A204.1 (cell line): Measurements from ENCODE around the gene TACC3.

Source experiments
- FAIRE-seq: peaks from 2 replicates; lab custom pipeline; 2012; peaks lifted over from hg19 to GRCh38; lab: Jason Lieb, UNC

Gene TACC3

DNA sequence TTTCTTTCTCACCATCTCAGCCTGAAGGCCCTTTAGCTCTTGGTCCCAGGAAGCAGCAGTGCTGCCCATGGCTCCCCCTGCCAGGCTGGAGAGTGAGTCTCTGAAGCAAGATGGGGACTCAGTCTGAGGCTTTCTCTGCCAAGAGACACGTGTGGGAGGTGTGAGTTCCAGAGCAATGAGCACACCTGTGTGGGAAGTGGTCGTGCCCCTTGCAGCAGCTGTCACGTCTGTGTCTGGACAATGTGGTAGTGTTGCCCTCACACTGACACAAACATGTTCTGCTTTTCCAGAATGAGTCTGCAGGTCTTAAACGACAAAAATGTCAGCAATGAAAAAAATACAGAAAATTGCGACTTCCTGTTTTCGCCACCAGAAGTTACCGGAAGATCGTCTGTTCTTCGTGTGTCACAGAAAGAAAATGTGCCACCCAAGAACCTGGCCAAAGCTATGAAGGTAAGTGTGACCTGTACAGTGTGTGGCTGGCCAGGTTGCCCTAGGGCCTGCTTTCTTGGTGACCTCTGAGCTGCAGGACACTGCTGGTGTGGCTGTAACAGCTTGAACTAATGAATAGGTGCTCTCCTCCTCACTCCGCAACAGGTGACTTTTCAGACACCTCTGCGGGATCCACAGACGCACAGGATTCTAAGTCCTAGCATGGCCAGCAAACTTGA is 1.9 kb downstream of the TACC3 start:
- no peak for FAIRE-seq

DNA sequence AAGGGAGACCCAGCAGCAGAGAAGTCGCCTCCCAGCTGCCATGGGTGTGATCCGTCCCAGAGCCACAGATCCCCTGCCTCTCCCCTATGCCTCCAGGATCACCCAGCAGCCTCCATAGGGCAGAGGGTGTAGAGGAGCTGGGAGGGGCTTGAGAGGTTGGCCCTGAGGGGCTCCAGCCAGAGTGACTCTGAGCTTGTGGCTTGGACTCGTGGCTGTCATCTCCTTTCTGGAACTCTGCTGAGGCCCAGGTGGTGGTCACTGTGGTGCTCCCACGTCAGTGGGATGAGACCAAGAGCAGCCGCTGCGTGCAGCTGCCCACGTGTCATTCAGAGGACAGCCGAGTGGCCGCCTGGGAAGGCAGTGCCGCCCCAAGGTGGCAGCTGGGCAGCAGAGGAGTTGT is 4.2 kb downstream of the TACC3 start:
- FAIRE-seq: no peak

DNA sequence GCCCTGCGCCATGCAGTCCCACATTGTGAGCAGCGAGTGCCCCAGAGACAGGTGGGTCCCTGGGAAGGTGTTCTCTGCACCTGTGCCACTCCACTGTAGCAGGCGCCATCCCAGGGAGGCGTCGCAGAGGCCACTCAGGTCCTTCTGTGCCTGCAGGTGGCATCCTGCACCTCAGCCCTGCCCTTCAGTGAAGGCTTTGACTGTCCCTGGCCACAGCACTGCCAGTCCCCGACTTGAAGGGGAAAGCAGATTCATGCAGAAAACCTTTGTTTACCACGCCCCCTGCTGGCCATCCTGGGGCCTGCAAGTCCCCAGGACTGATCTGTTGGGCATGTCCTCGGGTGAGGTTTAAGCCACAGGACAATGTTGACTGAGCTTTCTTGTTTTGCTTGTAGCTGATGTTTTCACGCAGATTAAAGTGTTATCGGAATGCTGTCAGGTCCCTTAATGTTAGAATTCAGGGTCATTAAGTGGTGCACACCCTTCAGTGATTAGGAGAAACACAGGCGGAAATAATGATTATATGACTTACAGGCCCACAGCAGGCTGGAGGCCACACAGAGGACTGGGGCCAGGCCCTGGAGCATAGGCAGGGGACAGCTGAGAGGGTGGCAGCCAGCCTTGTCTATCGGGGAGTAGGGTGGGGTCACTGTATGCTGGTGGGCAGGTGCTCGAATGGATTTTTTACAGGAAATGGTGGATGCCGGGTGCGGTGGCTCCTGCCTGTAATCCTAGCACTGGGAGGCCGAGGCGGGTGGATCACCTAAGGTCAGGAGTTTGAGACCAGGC is 5.0 kb downstream of the TACC3 start:
- peak; percentile 14 for FAIRE-seq

DNA sequence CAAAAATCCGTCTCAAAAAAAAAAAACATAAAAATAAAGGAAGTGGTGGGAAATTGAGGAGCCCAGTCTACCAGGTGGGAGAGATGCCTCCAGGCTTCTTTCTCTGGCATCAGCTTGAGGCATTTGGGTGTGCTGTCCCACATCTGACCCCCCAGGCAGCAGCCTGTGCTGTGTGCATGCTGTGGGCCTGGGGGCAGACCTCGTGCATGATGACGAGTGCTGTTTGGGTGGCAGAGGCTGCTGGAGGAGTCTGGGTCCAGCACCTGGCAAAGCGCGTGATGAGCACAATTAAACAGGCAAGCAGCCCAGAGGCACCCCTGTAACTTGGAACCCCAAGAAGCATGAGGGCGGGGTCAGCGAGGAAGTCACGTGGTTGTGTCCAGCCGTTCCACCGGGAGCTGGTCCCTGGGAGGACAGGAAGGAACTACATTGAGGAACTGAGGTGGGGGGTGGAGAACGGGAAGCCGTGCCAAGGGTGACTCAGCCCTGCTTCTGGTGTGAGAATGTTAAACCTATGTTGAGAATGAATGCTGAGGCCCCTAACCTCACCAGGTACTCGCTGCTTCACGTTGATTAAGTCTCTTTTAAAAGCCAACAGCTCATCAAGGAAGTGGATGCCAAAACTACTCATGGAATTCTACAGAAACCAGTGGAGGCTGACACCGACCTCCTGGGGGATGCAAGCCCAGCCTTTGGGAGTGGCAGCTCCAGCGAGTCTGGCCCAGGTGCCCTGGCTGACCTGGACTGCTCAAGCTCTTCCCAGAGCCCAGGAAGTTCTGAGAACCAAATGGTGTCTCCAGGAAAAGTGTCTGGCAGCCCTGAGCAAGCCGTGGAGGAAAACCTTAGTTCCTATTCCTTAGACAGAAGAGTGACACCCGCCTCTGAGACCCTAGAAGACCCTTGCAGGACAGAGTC is 6.1 kb downstream of the TACC3 start:
- FAIRE-seq: no peak

DNA sequence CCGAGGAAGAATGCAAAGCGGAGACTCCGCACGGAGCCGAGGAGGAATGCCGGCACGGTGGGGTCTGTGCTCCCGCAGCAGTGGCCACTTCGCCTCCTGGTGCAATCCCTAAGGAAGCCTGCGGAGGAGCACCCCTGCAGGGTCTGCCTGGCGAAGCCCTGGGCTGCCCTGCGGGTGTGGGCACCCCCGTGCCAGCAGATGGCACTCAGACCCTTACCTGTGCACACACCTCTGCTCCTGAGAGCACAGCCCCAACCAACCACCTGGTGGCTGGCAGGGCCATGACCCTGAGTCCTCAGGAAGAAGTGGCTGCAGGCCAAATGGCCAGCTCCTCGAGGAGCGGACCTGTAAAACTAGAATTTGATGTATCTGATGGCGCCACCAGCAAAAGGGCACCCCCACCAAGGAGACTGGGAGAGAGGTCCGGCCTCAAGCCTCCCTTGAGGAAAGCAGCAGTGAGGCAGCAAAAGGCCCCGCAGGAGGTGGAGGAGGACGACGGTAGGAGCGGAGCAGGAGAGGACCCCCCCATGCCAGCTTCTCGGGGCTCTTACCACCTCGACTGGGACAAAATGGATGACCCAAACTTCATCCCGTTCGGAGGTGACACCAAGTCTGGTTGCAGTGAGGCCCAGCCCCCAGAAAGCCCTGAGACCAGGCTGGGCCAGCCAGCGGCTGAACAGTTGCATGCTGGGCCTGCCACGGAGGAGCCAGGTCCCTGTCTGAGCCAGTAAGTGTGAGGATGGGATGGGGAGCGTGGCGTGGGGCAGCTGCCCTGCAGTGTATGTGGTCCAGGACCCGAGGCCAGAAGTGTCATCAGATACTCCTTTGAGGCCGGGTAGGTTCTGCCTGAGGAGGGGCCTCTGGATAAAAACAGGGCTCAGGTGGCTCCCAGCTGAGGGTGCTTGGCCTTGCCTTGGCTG is 7.0 kb downstream of the TACC3 start:
- no peak for FAIRE-seq

DNA sequence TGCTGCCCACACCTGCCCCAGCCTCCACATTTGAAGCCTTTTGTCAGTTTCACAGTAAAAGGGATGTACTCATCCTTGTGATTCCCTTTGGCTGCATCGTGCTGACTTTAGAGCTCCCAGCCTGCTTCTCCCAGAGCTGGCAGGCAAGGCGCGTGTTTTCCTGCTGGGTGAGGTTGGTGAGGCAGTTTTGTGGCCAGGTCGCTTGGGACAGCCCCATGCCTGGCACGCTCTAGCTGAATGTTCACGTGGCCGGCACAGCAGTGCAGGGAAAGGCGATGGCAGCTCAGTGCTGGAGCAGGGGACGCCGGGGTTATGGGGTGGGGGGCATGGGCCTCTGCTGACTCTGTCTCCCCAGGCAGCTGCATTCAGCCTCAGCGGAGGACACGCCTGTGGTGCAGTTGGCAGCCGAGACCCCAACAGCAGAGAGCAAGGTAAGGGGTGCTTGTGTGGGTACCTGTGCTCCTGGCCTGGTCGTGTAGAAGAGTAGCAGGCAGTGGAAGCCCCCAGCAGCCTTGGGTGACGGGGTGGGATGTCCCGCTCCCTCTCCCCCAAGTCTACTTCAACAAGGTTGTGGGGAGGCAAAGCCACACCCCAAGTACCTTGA is 9.3 kb downstream of the TACC3 start:
- no peak for FAIRE-seq

DNA sequence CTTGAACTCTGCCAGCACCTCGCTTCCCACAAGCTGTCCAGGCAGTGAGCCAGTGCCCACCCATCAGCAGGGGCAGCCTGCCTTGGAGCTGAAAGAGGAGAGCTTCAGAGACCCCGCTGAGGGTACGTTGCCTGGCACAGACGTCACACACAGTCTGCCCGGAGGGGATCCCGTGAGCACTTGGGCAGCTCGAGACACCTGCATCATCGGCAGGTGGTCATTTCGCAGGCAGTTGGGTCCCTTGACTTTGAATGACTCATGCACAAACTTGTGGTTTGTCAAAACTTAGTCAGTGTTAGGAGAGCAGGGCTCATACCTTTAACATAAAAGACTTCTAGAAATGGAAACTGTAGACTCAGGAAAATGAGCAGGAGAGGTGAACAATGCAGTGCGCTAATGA is 9.9 kb downstream of the TACC3 start:
- FAIRE-seq: no peak

DNA sequence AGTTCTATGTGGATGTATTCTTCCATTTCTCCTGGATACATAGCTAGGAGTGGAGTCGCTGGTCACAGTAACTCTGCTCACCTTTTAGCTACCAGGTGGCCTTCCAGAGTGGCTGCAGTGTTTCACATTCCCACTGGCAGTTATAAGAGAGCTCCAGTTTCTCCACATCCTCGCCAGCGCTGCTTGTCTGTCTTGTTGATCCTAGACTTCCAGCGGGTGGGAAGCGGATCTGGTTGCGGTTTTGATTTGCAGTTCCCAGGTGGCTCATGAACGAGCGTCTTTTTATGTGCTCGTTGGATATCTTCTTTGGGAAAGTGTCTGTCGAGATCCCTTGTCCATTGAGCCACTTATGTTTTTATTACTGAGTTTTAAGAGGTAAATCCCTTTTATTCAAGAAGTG is 11.6 kb downstream of the TACC3 start:
- FAIRE-seq: no peak

DNA sequence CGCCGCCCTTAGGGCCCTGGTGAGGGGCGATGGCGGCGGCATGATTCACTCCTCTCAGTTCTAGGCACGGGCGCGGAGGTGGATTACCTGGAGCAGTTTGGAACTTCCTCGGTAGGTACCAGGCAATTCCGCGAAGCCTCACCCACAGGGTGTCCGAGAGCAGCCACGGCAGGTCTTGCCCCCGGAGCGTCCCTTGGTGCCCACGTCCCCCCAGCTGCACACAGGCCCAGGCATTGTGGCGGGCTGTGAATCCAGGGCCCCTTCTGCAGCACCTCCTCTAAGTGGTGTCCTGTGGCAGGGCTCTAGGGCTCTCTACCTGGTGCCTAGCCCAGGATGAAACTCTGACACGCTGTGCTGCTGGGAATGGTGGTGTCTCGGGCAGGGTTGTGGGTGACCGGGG is 13.9 kb downstream of the TACC3 start:
- no peak for FAIRE-seq

DNA sequence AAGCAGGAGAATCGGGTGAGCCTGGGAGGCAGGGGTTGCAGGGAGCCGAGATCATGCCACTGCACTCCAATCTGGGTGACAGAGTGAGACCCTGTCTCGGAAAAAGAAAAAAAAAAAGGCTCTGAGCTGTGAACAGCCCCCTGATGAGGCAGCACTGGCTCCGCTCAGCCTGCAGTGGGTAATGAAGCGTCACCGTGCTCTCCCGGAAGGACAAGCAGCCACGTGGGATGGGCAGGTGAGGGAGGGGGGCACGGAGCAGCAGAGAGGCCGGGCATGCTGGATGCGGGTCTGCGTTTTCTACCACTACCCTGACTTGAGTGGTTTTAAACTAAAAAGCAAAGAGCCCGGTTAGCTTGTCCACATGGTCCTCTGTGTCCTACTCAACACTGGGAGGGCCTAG is 15.5 kb downstream of the TACC3 start:
- FAIRE-seq: no peak

DNA sequence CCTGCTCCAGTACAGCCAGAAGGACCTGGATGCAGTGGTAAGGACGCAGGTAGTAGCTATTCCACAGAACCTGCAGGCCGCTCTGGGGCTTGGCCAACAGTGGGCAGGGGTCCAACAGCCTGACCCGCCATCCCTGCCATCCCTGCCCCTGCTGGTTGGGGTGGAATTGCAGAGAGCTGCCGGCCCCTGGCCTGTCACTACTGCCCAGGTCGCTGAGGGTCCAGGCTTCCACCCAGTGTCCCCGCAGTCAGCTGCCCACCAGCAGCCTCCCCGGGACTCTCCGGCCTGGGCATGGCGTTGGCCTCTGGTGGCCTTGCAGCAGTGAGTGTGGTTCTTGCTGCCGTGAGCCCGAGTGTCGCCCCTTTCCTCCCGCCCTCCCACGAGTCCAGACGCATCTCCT is 16.3 kb downstream of the TACC3 start:
- FAIRE-seq: no peak

DNA sequence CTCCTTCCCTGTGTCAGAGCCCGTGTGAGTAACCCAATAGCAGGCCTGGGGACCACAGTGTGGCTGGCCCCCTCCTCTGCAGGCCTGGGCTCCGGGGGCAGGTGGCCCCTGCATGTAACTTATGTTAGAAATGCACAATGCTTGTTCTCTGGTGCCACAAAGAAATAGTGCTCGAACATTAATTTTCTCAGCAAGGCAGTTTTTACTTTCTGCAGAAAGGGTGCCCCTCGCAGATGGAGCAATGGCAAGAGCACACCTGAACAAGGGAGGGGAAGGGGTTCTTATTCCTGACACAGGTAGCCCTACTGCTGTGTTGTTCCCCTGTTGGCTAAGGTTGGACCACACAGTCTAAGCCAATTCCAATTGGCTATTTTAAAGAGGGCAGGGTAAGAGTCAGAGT is 17.1 kb downstream of the TACC3 start:
- FAIRE-seq: no peak

DNA sequence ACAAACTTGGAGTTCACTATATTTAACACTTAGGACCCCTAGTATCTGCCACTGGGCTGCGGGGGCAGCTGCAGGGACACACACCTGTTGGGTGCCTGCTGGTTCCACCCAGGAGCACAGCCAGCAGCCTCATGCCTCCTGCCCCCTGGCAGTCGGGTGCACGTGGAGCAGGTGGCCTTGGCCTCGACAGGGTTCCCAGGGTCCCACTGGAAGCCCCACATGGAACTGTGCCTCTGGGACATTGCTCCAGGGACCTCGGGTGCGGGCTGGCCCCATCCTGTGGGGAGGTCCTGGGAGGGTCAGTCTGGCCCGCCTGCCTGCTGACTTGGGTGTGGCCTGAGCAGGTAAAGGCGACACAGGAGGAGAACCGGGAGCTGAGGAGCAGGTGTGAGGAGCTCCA is 18.0 kb downstream of the TACC3 start:
- FAIRE-seq: no peak

DNA sequence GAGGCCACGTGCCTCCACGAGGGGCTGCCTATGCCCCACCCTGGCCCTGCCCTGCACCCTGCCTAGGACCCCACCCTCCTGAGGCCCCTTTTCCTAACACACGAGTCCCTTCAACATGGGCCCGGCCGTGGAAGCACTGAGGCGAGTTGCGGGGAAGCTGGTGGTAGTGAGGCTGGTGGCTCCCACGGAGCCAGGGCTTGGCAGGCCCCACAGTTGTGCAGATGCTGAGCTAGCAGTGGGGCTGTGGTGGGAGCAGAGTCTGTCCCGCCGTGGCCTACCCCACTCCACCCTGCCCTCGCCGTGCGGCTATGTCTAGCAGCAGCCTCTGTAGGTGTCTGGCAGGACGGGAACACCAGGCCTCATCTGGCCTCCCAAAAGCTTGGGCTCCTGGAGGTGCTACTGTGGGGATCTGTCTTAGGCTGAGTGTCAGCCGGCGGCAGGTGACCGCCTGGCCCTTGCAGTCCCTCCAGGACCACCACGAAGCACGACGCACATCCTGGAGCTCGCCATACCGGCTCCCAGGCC is 18.8 kb downstream of the TACC3 start:
- no peak for FAIRE-seq

DNA sequence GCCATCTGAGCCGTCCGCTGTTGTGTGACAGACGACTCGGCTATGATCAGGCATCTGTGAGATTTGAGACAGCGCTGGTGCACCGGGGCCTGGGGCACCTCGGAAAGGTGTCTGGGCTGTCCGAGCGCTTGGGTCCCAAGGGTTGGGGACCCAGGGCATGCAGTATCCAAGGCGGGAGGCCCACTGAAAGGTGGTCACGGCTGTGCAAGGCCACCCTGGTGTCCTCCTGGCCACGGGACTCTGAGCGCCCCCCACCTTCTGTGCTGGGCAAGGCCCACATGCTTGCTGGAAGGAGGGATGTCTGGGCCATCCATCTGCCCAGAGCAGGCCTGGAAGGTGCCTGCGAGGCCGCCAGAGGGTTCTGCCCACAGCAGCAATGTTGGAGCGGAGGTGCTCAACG is 19.9 kb downstream of the TACC3 start:
- no peak for FAIRE-seq

DNA sequence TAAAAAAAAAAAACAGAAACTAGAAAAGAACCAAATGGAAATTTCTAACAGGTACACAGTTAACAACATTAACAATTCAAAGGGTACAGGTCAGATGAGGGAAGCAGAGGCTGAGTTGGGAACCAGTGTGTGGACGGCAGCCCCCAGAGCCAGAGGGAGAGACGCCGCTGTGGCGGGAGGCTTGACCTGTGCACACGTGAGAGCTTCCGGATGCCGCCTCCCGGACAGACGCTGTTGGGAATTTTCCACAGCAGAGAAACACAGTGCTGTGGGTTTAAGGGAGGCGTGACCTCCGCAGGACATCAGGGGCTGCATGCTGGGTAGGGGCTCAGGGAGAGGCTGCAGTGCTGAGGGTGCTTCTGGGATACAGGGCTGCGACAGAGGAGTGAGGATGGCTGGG is 22.2 kb downstream of the TACC3 start:
- FAIRE-seq: no peak

DNA sequence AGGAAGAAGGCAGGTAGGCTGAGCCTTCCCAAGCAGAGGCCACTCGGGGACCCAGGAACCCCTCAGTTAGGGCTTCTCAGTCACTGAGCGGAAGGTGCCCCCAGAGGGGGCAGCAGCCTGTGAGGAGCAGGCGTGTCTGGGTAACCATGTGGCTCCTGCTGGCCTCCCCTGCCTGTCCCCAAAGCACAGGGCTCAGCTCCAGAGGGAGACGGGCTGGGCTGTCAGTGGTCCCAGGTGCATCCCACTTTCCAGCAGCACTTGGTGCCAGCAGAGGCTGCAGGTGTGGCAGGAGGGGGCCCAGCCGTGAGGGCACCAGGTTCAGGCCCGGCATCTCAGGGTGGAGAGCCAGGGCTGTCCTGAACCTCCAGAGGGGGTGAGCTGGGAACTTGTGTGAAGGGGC is 22.7 kb downstream of the TACC3 start:
- no peak for FAIRE-seq

DNA sequence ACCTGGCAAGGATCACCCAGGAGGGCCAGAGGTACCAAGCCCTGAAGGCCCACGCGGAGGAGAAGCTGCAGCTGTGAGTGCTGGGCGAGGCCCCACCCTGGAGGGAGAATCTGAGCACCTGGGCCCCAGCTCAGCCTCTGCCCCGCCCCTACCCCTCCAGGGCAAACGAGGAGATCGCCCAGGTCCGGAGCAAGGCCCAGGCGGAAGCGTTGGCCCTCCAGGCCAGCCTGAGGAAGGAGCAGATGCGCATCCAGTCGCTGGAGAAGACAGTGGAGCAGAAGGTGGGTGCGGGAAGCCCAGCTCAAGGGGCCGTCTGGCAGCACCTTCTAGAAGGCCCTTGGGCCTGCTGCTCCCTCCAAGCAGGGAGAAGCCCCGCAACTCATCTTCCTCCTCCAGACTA is 23.2 kb downstream of the TACC3 start:
- FAIRE-seq: no peak

DNA sequence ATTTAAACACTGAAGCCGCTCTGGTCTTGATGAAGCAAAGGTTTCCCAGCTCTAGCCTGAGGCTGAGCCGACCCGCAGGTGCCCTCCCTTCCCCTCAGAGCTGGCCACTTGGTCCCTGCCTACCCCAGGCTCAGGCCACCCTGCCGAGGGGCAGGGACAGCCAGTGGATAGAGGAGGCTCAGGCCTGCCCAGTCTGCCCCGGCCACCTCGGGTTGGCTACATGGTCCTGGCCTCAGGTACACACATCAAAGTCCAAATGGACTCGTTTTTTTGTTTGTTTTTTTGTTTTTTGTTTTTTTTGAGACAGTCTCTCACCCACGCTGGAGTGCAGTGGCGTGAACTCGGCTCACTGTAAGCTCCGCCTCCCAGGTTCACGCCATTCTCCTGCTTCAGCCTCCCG is 23.8 kb downstream of the TACC3 start:
- no peak for FAIRE-seq

DNA sequence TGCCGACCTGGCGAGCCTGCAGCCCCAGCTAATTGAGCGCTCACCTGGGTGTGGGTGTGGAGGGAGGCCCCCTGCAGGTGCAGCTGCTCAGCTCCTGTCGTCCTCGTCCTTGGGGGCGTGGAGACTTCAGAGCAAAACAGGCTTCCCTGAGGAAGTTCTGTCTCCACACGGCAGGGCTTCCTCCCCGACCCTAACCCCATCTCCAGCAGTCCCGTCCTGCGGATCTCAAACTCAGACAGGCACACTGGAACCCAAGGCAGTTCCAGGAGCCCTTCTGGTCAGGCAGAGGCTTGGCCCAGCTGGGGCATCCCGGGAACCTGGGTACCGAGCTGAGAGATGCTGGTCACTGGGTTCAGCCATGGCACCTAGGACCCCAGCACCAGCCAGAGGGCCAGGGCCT is 24.4 kb downstream of the TACC3 start:
- no peak for FAIRE-seq

DNA sequence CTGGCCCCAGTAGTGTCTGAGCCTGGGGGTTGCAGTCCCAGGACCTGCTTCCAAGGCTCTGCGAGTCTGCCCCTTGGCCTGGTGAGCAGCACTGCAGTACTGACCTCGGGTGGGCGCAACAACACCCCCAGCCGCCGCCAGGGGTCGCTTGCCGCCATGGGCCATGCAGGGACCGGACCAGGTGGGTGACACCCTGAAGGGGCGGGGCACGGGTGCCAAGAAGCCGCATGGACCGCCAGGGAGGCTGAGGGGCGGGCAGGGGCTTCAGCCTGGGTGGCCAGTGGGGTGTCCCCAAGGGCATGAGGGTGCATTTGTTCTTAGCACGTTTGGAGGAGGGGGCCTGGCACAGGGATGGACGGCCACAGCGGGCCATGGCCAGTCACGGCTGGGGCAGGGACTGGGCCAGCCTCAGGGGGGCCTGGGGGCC is 25.0 kb downstream of the TACC3 start:
- no peak for FAIRE-seq
